CD14-positive monocyte (primary cell): ENCODE data around the gene TRAPPC2. TPM values are rescaled to one million over a fixed set of nuclear protein-coding genes. Genes with fewer than 3 reads are reported as not detected.

Experiments
- DNase-seq, 3 donors: peaks; one replicate each; pipeline ENCODE4 v3.0.0-alpha.2; 2011 to 2022
- H2AFZ ChIP-seq: 2 replicates; pipeline ENCODE4 v1.6.0; 2012; ENCODE audit warnings: mild to moderate bottlenecking, low read depth, low read length, inconsistent platforms; ENCODE audit not compliant: insufficient read depth, poor library complexity, severe bottlenecking
- H3K27ac ChIP-seq, 2 donors: 1 replicate in 1 of 2; 2 replicates in 1 of 2; pipeline ENCODE4 v1.5.1; 2012 to 2013; ENCODE audit warnings: low read length in 2 of 2, control low read depth in 1 of 2, inconsistent platforms in 1 of 2, low read depth in 1 of 2, mild to moderate bottlenecking in 1 of 2
- H3K27me3 ChIP-seq, 2 donors: one replicate each; pipeline versions ENCODE4 v1.6.0 to v1.6.1; 2011 to 2013; ENCODE audit warnings: low read length in 2 of 2; ENCODE audit not compliant: control insufficient read depth in 2 of 2, insufficient read depth in 2 of 2
- H3K36me3 ChIP-seq, 2 donors: replicated peaks in 1 of 2; 1 replicate in 1 of 2; 2 replicates in 1 of 2; pipeline versions ENCODE4 v1.5.1 to v1.6.1; 2012 to 2013; ENCODE audit warnings: low read length in 2 of 2, control low read depth in 1 of 2, inconsistent platforms in 1 of 2, mild to moderate bottlenecking in 1 of 2; ENCODE audit not compliant: insufficient read depth in 2 of 2, control insufficient read depth in 1 of 2
- H3K4me1 ChIP-seq, 2 donors: 1 replicate in 1 of 2; 2 replicates in 1 of 2; pipeline versions ENCODE4 v1.5.1 to v1.6.1; 2012 to 2013; ENCODE audit warnings: low read length in 2 of 2, control low read depth in 1 of 2, inconsistent platforms in 1 of 2, mild to moderate bottlenecking in 1 of 2, moderate library complexity in 1 of 2; ENCODE audit not compliant: insufficient read depth in 2 of 2, control insufficient read depth in 1 of 2
- H3K4me2 ChIP-seq: replicated peaks from 2 replicates; pipeline ENCODE3; 2012; ENCODE audit warnings: low read length, moderate library complexity, mild to moderate bottlenecking; ENCODE audit not compliant: poor library complexity, severe bottlenecking; ENCODE audit errors: extremely low read depth
- H3K4me3 ChIP-seq, 3 experiments: fragments of 200-600 bp in 1 of 3; sonication (generic) in 1 of 3; replicated peaks in 1 of 3; 1 replicate in 2 of 3; 2 replicates in 1 of 3; pipeline ENCODE4 v1.5.1; 2011 to 2013; ENCODE audit warnings: low read length in 3 of 3, mild to moderate bottlenecking in 3 of 3, control low read depth in 2 of 3, low read depth in 2 of 3, inconsistent platforms in 1 of 3, moderate library complexity in 1 of 3
- H3K79me2 ChIP-seq: 2 replicates; pipeline ENCODE4 v1.6.0; 2012; ENCODE audit warnings: mild to moderate bottlenecking, control low read depth, inconsistent platforms, low read length, moderate library complexity; ENCODE audit not compliant: insufficient read depth
- H3K9ac ChIP-seq: 2 replicates; pipeline ENCODE4 v1.6.0; 2017; ENCODE audit warnings: low read length, mild to moderate bottlenecking; ENCODE audit not compliant: insufficient read depth, poor library complexity, severe bottlenecking
- H3K9me3 ChIP-seq, 2 donors: replicated peaks in 1 of 2; 1 replicate in 1 of 2; 2 replicates in 1 of 2; pipeline versions ENCODE4 v1.5.1 to v1.6.1; 2012 to 2013; ENCODE audit warnings: low read length in 2 of 2, control low read depth in 1 of 2; ENCODE audit not compliant: control insufficient read depth in 1 of 2, insufficient read depth in 1 of 2
- H4K20me1 ChIP-seq: 2 replicates; pipeline ENCODE4 v1.6.0; 2012; ENCODE audit warnings: mild to moderate bottlenecking, low read length, control low read depth, moderate library complexity; ENCODE audit not compliant: insufficient read depth
- H3K27ac Mint-ChIP-seq, 7 donors: one replicate each; pipeline ENCODE4 v1.8.0; 2020; ENCODE audit warnings: mild to moderate bottlenecking in 7 of 7, mixed read lengths in 7 of 7, moderate library complexity in 6 of 7, inconsistent platforms in 2 of 7
- H3K27me3 Mint-ChIP-seq, 3 donors: one replicate each; pipeline ENCODE4 v1.8.0; 2021 to 2022; ENCODE audit warnings: low read depth in 3 of 3, mild to moderate bottlenecking in 3 of 3, mixed read lengths in 3 of 3, moderate library complexity in 3 of 3, inconsistent platforms in 1 of 3
- H3K36me3 Mint-ChIP-seq, 2 donors: one replicate each; pipeline ENCODE4 v1.8.0; 2020; ENCODE audit warnings: mixed read lengths in 2 of 2, inconsistent platforms in 1 of 2, mild to moderate bottlenecking in 1 of 2
- H3K4me1 Mint-ChIP-seq: one replicate; pipeline ENCODE4 v1.8.0; 2020; ENCODE audit warnings: mild to moderate bottlenecking, mixed read lengths
- H3K4me3 Mint-ChIP-seq, 2 donors: one replicate each; pipeline ENCODE4 v1.8.0; 2020; ENCODE audit warnings: mild to moderate bottlenecking in 2 of 2, mixed read lengths in 2 of 2, moderate library complexity in 1 of 2
- H3K9me3 Mint-ChIP-seq, 7 donors: one replicate each; pipeline ENCODE4 v1.8.0; 2020 to 2022; ENCODE audit warnings: mixed read lengths in 7 of 7, mild to moderate bottlenecking in 6 of 7, moderate library complexity in 6 of 7, inconsistent platforms in 2 of 7
- WGBS: methylation state at CpG from one replicate; pipeline ENCODE4 v1.1.5; 2013; ENCODE audit warnings: missing lambda C conversion rate; ENCODE audit not compliant: insufficient coverage; 5-methylcytosine and 5-hydroxymethylcytosine counted together
- intact Hi-C, 2 donors: fragments of 100-400 bp; cut with micrococcal nuclease; formaldehyde crosslinking; loops; one replicate each; pipeline versions ENCODE4 v1.15.0 to v1.15.1; 2023
- polyA plus RNA-seq, 3 donors: library from polyadenylated mRNA; depleted of rRNA in 1 of 3; unstranded in 2 of 3; stranded (reverse) in 1 of 3; fragments of 300-500 nt in 2 of 3; fragments of >200 nt in 1 of 3; fragmentation: Illumina TruSeq in 2 of 3; gene quantifications; 1 replicate in 2 of 3; 2 replicates in 1 of 3; pipeline ENCODE4 v1.2.3, GENCODE V29; 2012 to 2021
- TF ChIP-seq, protein P1 (sequence below): fragments of 200-600 bp; IDR thresholded peaks from one replicate; pipeline ENCODE4 v1.8.0; 2022; ENCODE audit warnings: antibody characterized with exemption, mild to moderate bottlenecking

TRAPPC2 gene
- polyA plus RNA-seq, 3 donors, result 10.6 to 18.3 (median 12.2) TPM

DNA sequence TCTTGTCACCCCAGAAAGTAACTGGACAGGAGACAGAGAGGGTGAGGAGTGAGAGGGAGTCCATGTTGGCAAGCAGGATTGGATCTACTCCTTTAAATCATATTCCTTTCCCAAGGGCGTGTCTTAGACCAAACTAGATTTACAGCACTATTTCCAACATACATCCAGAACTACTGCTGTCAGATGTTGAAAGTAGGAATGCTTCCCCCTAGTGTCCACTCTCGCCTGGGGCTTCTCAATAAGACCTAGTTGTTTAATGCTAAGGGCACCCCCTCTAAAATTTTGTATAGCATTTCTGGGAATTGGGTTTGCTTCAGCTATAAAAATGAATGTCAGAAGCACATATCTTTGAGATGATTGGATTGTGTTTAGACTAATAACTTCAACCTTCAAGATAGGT lies 13.4 kb upstream of the TRAPPC2 start:
- Mint-ChIP-seq H3K4me1 (peaks cover 13% of the 10 kb centered on the region), H3K9me3 (peaks cover 0 to 1% (median 0%) of the 10 kb centered on the region in 7 donors), H3K27ac (peak overlapping the region in 3 of 7 donors; percentile 31 to 43 (median 33)), H3K27me3 (peaks cover 0 to 8% (median 0%) of the 10 kb centered on the region in 3 donors), H3K4me3 (no peak overlapping the region), H3K36me3 (peaks cover 8 to 19% of the 10 kb centered on the region in 2 donors)
- Histone ChIP-seq H2AFZ (no peak overlapping the region), H3K4me1 (peaks cover 8 to 10% of the 10 kb centered on the region in 2 donors), H4K20me1 (no peaks in the 10 kb centered on the region), H3K27ac (no peak overlapping the region), H3K9ac (no peak overlapping the region), H3K4me3 (no peak overlapping the region), H3K36me3 (peaks cover 0 to 11% of the 10 kb centered on the region in 2 donors), H3K79me2 (no peaks in the 10 kb centered on the region), H3K4me2 (no peak overlapping the region), H3K27me3 (no peaks in the 10 kb centered on the region), H3K9me3 (no peaks in the 10 kb centered on the region)
- peak in 2 of 3 donors; percentile 31 to 42 for DNase-seq
- TF ChIP-seq, protein P1, sequence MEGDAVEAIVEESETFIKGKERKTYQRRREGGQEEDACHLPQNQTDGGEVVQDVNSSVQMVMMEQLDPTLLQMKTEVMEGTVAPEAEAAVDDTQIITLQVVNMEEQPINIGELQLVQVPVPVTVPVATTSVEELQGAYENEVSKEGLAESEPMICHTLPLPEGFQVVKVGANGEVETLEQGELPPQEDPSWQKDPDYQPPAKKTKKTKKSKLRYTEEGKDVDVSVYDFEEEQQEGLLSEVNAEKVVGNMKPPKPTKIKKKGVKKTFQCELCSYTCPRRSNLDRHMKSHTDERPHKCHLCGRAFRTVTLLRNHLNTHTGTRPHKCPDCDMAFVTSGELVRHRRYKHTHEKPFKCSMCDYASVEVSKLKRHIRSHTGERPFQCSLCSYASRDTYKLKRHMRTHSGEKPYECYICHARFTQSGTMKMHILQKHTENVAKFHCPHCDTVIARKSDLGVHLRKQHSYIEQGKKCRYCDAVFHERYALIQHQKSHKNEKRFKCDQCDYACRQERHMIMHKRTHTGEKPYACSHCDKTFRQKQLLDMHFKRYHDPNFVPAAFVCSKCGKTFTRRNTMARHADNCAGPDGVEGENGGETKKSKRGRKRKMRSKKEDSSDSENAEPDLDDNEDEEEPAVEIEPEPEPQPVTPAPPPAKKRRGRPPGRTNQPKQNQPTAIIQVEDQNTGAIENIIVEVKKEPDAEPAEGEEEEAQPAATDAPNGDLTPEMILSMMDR, result peak; percentile 52
- intact Hi-C loops, result loop anchor here in 1 of 2 donors (10.0 kb wide), 1 partner anchor 287 kb away; no protein-coding TSS in a partner anchor
- no CpG with 5 or more reads among the region's 2 CpGs for WGBS

DNA sequence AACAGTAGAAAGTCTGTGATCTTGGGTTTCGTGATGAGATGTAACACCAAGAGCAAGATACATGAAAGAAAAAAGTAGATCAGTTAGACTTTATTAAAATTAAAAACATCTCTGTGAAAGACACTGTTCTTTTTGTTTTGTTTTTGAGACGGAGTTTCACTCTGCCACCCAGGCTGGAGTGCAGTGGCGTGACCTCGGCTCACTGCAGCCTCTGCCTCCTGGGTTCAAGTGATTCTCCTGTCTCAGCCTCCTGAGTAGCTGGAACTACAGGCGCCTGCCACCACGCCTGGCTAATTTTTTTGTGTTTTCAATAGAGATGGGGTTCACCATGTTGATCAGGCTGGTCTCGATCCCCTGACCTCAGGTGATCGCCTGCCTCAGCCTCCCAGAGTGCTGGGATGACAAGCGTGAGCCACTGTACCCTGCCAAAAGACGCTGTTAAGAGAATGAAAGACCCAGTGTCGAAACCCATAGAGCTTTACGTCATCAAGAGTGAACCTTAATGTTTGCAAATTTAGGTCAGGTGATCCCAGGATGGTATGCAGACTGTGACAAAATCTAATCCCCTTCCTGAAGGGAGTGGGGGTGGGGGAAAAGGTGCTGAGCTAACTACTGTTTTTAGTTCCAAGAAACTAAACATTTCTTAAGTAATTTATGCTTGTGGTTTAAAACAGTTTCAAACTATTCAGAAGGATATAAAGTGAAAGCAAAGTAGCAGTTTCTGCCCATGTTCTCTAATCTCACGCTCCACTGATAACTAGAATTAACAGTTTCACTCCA lies 8.2 kb upstream of the TRAPPC2 start:
- no peak overlapping the region for H3K9ac ChIP-seq
- peaks cover 5 to 19% of the 10 kb centered on the region in 2 donors for H3K4me1 ChIP-seq
- WGBS, result 42% methylated on average over 4 of the region's 13 CpGs
- peak overlapping the region; percentile 7 to 61 (median 24) for H3K4me3 ChIP-seq
- no peaks in the 10 kb centered on the region for H4K20me1 ChIP-seq
- no peaks in the 10 kb centered on the region for H3K27me3 ChIP-seq
- Mint-ChIP-seq H3K4me3 (peak overlapping the region; percentile 68 to 74), H3K4me1 (peaks cover 14% of the 10 kb centered on the region), H3K9me3 (peaks cover 0 to 3% (median 0%) of the 10 kb centered on the region in 7 donors), H3K27me3 (peaks cover 0 to 15% (median 0%) of the 10 kb centered on the region in 3 donors), H3K36me3 (peaks cover 8 to 17% of the 10 kb centered on the region in 2 donors), H3K27ac (peak overlapping the region; percentile 78 to 92 (median 81))
- intact Hi-C loops, result loop anchor here in 1 of 2 donors (10.0 kb wide), 1 partner anchor 292 kb away; no protein-coding TSS in a partner anchor
- no peaks in the 10 kb centered on the region for H3K9me3 ChIP-seq
- TF ChIP-seq, protein P1, result no peak
- H3K4me2 ChIP-seq, result peak overlapping the region; percentile 54
- DNase-seq, result peak; percentile 43 to 70 (median 65)
- H3K27ac ChIP-seq, result peak overlapping the region; percentile 50 to 54
- H2AFZ ChIP-seq, result peak overlapping the region; percentile 36
- peaks cover 4% of the 10 kb centered on the region for H3K79me2 ChIP-seq
- H3K36me3 ChIP-seq, result peaks cover 0 to 11% of the 10 kb centered on the region in 2 donors
